ENCODE data around the gene SBSN. TPM values are rescaled to one million over a fixed set of nuclear protein-coding genes. Genes with fewer than 3 reads are reported as not detected.

SBSN gene
- total RNA-seq, 4 donors from 2014 or later: 1.0 TPM; not detected in 3

GRCh38 chr19:35495107-35496064 is 32.7 kb downstream of the SBSN start:
- Histone ChIP-seq H3K27ac (no peak overlapping the region), H3K9me3 (no peaks in the 10 kb centered on the region), H3K4me1 (no peaks in the 10 kb centered on the region), H3K4me3 (no peak overlapping the region), H3K27me3 (no peaks in the 10 kb centered on the region), H3K36me3 (no peaks in the 10 kb centered on the region)
- peak; percentile 55 to 76 (median 70) for DNase-seq
- no peak for TF ChIP-seq POLR2A (IDR thresholded peaks at IDR 0.05)
- peak; percentile 82 to 99 (median 92) for TF ChIP-seq CTCF (IDR thresholded peaks at IDR 0.05)

- no peaks in the 10 kb centered on the region for H3K36me3 ChIP-seq
- H3K4me3 ChIP-seq: no peak overlapping the region
- no peak overlapping the region for H3K27ac ChIP-seq
- no peak for DNase-seq
- TF ChIP-seq POLR2A (IDR thresholded peaks at IDR 0.05) (no peak), CTCF (IDR thresholded peaks at IDR 0.05) (no peak)
- H3K4me1 ChIP-seq: no peaks in the 10 kb centered on the region
- H3K9me3 ChIP-seq: no peaks in the 10 kb centered on the region
- H3K27me3 ChIP-seq: no peaks in the 10 kb centered on the region
Measured at GRCh38 chr19:35493971-35494370, 34.1 kb downstream of the SBSN start.

DNA sequence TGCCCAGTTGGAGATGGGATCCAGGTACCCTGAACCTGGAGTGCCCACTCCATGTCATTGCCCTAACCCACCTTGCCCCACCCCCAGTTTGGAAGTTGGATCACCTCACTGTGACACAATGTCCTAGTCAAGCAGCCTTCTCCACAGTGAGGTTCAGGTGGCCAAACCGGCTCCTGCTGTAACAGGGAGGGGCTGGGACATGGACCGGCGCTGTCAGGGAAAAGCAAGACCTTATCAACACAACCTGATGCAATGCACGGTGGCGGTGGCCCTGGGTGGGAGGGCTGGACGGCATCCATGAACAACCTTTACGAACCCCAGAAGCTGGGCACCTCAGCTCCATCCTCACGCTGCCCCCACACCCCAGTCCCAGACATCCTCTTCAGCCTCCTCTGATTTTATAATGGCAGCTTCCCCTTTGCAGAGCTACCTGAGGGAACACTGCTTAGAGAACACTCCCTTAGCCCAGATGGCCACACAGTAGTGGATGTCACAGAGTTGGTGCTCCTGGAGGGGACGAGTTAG is 36.2 kb downstream of the SBSN start:
- H3K4me1 ChIP-seq: no peaks in the 10 kb centered on the region

DNA sequence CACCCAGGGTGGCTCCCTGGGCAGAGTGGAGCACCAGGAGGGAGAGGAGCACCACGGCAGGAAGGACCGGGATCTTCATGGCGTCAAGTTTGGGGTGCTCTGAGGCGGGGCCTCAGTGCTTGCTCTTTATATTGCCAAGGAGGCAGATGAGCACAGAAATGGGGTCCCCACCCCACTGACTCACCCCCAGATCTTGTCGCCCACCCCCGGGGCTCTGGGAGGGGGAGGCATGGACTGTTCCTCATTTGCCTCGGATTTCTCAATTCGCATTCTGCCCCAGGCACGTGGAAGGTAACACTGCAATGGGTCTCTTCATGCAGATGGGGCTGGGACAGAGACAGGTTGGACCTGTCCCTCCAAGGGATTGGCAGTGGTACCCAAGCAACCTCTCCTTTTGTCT is 37.7 kb downstream of the SBSN start, which contains the start of gene KRTDAP:
Gene KRTDAP (minus strand): TSS at position 101 of the 400 bp plus-strand sequence. CDS start 22 bp downstream, at position 79.
- TF ChIP-seq POLR2A (IDR thresholded peaks at IDR 0.05) (no peak), CTCF (IDR thresholded peaks at IDR 0.05) (no peak)
- DNase-seq: no peak
- Histone ChIP-seq H3K36me3 (no peaks in the 10 kb centered on the region), H3K4me1 (no peaks in the 10 kb centered on the region), H3K9me3 (no peaks in the 10 kb centered on the region), H3K4me3 (no peak within 1 kb of the TSS), H3K27ac (no peak within 1 kb of the TSS), H3K27me3 (no peaks in the 10 kb centered on the region)

More for the DNA sequence above, 36.2 kb downstream of the SBSN start:
- Histone ChIP-seq H3K36me3 (no peaks in the 10 kb centered on the region), H3K27me3 (no peaks in the 10 kb centered on the region), H3K4me3 (no peak overlapping the region), H3K9me3 (no peaks in the 10 kb centered on the region), H3K27ac (no peak overlapping the region)
- no peak for DNase-seq
- TF ChIP-seq CTCF (IDR thresholded peaks at IDR 0.05) (no peak), POLR2A (IDR thresholded peaks at IDR 0.05) (no peak)

- no peak overlapping the region for H3K4me3 ChIP-seq
- H3K36me3 ChIP-seq: no peaks in the 10 kb centered on the region
- no peaks in the 10 kb centered on the region for H3K4me1 ChIP-seq
- H3K9me3 ChIP-seq: no peaks in the 10 kb centered on the region
- H3K27me3 ChIP-seq: no peaks in the 10 kb centered on the region
- no peak for DNase-seq
- TF ChIP-seq POLR2A (IDR thresholded peaks at IDR 0.05) (no peak), CTCF (IDR thresholded peaks at IDR 0.05) (no peak)
- no peak overlapping the region for H3K27ac ChIP-seq
Measured at GRCh38 chr19:35488677-35489076, 39.4 kb downstream of the SBSN start.
